NCI-H2227 treated with DMSO at 0.1 percent for 48 hours (cell line): ENCODE results near the gene GMPR.

Experiments used
- DNase-seq: peaks from one replicate; lab custom pipeline; 2025; lab: John Stamatoyannopoulos, UW

The GMPR gene

DNA sequence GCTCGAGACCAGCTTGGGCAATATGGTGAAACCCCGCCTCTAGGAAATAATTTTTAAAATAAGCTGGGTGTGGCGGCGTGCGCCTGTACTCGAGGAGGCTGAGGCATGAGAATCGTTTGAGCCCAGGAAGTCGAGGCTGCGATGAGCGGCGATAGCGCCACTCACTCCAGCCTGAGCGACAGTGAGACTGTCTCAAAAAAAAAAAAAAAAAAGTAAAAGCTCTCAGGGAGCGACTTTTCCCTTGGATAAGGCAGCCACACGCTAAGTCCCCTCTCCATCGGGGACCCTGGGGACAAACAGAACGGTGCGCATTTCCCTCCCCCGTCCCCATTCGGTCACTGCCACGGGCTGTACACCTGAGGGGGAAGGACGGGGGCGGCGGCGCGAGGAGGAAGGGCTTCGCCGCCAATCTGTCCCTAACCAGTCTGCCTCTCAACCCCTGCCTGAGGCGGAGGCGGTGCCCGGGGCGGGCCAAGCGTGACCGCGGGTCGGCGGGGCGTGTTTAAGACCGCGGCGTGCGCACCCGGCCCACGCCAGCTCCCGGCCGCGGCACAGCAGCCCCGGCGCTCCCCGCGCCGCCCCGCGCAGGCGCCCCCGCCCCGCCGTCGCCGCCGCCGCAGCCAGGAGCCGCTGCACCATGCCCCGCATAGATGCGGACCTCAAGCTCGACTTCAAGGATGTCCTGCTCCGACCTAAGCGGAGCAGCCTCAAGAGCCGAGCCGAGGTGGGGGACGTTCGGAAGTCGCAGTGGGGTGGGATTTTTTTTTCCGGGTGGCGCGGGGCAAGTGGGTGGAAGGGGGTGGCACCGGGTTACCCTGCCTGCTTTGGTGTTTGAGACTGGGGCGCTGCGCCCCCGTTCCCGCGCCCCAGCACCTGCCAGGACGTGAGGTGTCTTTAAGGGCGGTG lies at the start of gene GMPR:
TSS of gene GMPR (plus strand) at position 531 of the 906 bp plus-strand sequence. CDS start at position 638, 107 bp downstream.
- no peak for DNase-seq

DNA sequence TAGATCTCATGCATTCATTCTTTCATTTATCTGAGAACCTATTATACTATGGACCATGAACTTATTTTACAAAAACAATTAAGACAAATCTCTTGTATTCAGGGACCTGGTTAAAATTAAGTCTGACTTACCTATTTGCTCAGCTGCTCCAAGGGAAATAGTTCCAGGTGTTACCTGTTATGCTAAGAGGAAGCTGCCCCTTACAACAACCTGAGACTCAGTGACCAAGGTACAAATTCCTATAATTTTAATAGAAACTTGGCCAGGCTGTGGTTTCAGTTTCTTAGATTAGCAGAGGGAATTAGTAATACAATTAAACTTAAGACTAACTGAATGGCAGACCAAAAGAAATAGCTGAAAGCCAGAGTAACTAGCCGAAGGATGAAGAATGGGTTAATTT lies 48.2 kb upstream of the GMPR start:
- no peak for DNase-seq

DNA sequence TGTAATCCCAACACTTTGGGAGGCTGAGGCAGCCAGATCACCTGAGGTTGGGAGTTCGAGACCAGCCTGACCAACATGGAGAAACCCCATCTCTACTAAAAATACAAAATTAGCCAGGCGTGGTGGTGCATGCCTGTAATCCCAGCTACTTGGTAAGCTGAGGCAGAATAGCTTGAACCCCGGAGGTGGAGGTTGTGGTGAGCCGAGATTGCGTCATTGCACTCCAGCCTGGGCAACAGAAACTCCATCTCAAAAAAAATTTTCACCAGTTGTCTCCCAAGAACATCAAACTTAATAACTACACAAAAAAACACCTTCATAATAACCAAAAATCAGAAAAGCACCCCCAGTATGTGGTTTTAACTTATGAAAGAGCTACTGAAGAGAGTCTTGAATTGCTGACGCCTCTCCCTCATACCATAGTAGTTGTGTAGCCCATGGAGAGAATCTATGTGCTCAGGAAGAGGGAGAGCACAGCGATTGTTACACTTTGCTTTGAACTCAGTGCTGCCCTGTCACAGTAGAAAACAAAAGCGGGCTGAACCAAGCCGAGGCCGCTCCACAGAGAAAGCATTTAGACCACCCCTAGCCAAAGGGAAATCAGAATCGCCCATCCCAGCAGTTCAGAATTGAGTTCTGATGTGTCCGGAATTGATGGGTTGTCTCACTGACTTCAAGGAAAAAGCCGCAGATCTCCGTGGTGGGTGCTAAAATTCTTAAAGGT lies 42.0 kb upstream of the GMPR start:
- no peak for DNase-seq

DNA sequence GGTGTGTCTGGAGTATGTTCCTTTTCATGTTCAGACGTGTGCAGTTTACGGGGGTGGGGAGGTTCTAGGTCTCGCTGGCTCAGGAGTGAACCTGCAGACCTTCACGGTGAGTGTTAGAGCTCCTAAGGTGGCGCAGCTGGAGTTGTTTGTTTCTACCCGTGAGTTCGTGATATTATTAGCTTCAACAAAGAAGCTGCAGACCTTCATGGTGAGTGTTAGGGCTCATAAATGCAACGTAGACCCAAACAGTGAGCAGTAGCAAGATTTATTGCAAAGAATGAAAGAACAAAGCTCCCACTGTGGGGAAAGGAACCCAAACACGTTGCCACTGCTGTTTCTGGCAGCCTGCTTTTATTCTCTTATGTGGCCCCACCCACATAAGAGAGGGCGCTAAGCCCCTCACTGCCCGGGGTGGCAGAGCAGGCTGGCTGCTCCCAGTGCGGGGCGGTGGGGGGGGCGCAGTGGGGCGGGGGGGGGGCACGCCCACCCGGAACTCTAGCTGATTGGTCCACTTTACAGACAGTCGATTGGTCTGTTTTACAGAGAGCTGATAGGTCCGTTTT lies 41.3 kb upstream of the GMPR start:
- DNase-seq = no peak

GRCh38 chr6:16198061-16198705 lies 40.2 kb upstream of the GMPR start:
- no peak for DNase-seq

GRCh38 chr6:16199804-16200203 lies 38.6 kb upstream of the GMPR start:
- DNase-seq = no peak

DNA sequence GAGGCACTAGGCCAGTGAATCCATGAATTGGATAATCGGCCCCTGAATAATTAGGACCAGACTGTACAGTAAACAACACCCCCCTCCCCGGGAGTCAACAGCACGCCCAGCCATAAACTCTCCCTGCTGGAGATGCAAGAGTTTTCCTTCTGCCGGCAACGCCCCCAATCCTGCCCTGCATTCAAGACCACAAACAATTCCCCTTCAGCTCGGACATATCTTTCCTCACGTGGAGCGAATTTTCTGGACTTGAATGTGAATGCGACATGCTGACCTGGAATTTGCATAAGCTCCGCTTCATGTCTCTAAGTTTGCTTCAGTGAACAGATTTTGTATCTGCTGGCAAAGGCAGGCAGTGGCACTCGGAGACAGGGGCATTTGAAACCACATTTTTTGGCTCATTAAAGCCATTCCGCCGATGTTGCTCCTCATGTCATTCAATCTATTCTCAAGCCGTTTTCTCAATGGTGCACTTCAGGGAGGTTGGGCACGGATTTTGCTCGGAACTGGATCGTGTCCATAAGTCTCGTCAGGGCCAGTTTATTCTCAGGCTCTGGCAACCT lies 38.0 kb upstream of the GMPR start:
- DNase-seq = no peak

DNA sequence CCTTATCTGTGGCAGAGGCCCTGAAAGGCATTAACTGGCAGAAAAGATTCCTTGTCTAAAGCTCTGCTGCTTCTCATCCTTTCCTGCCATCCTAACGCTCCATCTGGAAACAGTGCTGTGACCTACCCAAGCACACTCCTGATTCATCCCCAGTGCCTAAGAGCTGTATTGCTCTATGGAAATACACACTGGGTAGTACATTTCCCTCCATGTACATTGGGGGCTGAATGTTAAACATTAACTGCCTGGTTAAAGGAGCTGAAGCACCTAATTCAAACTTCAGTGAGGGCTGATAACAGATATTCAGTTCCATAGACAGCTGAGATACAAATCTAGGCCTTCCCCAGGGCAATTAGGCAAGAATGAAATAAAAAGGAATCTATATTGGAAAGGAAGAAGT lies 36.7 kb upstream of the GMPR start:
- DNase-seq = no peak

DNA sequence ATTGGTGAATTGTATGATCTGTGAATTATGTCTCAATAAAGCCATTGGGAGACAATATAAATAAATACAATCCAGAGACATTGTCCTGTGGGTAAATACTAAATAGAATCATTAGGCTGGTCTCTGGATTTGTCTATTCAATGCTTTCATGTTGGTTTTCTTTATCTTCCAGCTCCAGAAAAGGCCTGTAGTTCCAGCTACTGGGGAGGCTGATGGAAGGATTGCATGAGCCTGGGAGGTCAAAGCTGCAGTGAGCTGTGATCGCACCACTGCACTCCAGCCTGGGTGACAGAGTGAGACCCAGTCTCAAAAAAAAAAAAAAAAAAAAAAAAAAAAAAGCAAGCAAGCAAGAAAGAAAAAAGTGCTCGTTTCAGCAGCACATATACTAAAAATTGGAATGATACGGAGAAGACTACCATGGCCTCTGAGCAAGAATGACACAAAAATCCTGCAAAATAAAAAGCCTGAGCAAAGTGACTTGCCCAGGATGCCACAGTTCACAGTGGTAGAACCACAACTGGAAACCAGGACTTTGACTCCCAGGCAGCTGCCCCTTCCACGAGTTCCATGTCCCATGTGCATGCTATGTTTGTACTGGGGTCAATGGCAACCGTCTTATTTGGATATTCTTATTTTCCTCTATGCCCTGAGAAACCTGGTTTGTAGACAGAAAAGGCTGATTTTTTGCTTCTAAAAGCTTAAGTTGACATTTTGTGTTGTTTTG lies 33.6 kb upstream of the GMPR start:
- DNase-seq = no peak

- peak; percentile 16 for DNase-seq
These were observed 32.8 kb upstream of the GMPR start for GRCh38 chr6:16205377-16206144.

DNA sequence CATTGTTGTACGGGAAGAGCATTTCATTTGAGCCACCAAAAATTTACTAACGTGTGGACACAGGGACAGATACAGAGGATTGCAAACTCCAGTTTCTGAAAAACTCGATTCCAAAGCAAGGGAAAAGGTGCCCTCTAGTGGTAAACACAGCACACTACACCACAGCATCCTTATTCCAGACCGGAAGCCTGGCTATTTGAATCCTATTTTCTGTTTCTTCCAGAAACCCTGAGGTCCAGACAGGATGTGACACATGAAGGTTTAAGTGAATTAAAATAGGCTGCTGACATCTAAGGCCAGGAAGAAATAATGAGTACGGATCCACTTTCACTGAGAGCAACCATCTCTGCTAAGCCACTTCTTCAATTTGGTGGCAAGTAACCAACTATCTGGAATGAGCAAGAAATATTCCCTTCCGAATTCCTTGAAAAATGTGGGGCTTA lies 31.8 kb upstream of the GMPR start:
- DNase-seq = peak; percentile 58

GRCh38 chr6:16208989-16209388 lies 29.4 kb upstream of the GMPR start:
- no peak for DNase-seq

- no peak for DNase-seq
These were observed 28.8 kb upstream of the GMPR start for GRCh38 chr6:16209539-16209938.

- no peak for DNase-seq
These were observed 26.1 kb upstream of the GMPR start for GRCh38 chr6:16212276-16212675.

- no peak for DNase-seq
These were observed 21.8 kb upstream of the GMPR start for GRCh38 chr6:16216501-16217155.

DNA sequence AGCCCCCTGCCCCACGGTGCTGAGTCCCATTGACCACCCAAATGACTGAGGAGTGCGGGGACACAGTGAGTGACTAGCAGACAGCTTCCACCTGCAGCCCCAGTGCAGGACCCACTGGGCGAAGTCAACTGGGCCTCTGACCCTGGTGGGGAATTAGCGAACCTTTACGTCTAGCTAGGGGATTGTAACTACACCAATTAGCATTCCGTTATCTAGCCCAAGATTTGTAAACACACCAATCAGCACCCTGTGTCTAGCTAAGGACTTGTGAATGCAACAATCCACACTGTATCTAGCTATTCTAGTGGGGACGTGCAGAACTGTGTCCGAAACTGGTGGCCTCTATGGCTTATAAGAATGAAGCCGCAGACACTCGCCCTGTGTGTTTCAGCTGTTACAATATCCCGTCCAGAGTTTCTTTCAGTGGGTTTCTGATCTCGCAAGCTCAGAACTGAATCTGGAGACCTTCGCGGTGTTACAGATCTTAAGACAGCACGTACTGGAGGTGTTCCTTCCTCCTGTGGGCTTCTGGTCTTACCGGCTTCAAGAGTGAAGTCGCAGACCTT lies 21.1 kb upstream of the GMPR start:
- no peak for DNase-seq

DNA sequence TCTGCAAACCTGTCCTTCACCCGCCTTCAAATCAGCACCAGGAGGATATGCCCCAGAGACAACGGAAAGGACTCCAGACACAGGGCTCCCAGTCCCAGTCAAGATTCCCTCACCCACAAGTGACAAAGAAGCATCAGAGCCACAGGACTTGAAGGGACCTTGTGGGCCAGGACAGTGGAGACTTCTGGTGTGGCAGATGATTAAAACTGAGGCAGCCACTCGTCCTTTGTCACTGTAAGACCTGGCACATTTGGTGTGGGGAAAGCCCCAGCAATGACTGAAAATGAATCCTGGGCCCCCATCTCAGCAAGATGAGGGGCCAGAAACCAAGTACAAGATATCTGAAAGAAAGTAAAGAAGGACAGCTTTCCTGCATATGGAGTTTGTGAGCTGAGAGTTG lies 15.6 kb upstream of the GMPR start:
- DNase-seq = no peak

- DNase-seq = no peak
These were observed 15.0 kb upstream of the GMPR start for GRCh38 chr6:16223362-16223761.

GRCh38 chr6:16224409-16224808 lies 14.0 kb upstream of the GMPR start:
- DNase-seq = no peak
